GM12878 (cell line): Measurements from ENCODE around the gene FAM210A. TPM values are rescaled to one million over a fixed set of nuclear protein-coding genes. Genes with fewer than 3 reads are reported as not detected.

ENCODE experiments used
- ATAC-seq: fragments of 200-7000 bp; cut with Tn5 transposase; 3 replicates; pipeline ENCODE4 v1.9.1; 2020; ENCODE audit warnings: mild to moderate bottlenecking, moderate library complexity
- BruUV-seq: library from RNA; stranded (reverse); fragments of 400-500 nt; replicated peaks from 2 replicates; lab custom pipeline; 2021; lab: Mats Ljungman, UMichigan
- CTCF ChIA-PET: fragments of 300-600 bp; sonication (Branson Sonifier 250); formaldehyde crosslinking; extraction: SDS; loops from one replicate; lab custom pipeline; 2021; ENCODE audit warnings: inconsistent platforms; lab: Yijun Ruan, JAX
- POLR2A ChIA-PET: fragments of 350-600 bp; formaldehyde crosslinking; extraction: SDS; loops from one replicate; lab custom pipeline; 2021; ENCODE audit warnings: inconsistent platforms; lab: Charles Lee
- RAD21 ChIA-PET: fragments of 300-600 bp; sonication (Branson Sonifier 250); formaldehyde crosslinking; loops from one replicate; lab custom pipeline; 2023; ENCODE audit warnings: antibody characterized with exemption; ENCODE audit not compliant: unreplicated experiment; lab: Charles Lee
- SMC1A ChIA-PET: fragments of 300-600 bp; sonication (Branson Sonifier 250); formaldehyde crosslinking; loops from one replicate; lab custom pipeline; 2023; ENCODE audit not compliant: unreplicated experiment, uncharacterized antibody; lab: Charles Lee
- DNase-seq: peaks from one replicate; pipeline ENCODE4 v3.0.0-alpha.2; 2011; ENCODE audit warnings: low read depth, low spot score
- FAIRE-seq: peaks from 3 replicates; lab custom pipeline; 2011; peaks lifted over from hg19 to GRCh38; lab: Jason Lieb, UNC
- H2AFZ ChIP-seq: 2 replicates; pipeline ENCODE4 v1.6.0; 2011; ENCODE audit warnings: low read depth, low read length, control low read depth; ENCODE audit not compliant: control insufficient read depth
- H3K27ac ChIP-seq: 2 replicates; pipeline ENCODE4 v1.5.1; 2011; ENCODE audit warnings: control low read depth; ENCODE audit not compliant: control insufficient read depth, insufficient read depth
- H3K27me3 ChIP-seq, 2 experiments: replicated peaks in 1 of 2; 2 replicates each; pipeline versions ENCODE4 v1.6.0 to v1.6.1; 2011; ENCODE audit warnings: low read length in 1 of 2; ENCODE audit not compliant: control insufficient read depth in 2 of 2, insufficient read depth in 2 of 2
- H3K36me3 ChIP-seq, 2 experiments: 2 replicates each; pipeline ENCODE4 v1.5.1; 2011; ENCODE audit warnings: low read length in 1 of 2; ENCODE audit not compliant: control insufficient read depth in 2 of 2, insufficient read depth in 2 of 2
- H3K4me1 ChIP-seq: 2 replicates; pipeline ENCODE4 v1.6.1; 2011; ENCODE audit warnings: mild to moderate bottlenecking, low read length, moderate library complexity, mixed read lengths; ENCODE audit not compliant: control insufficient read depth, insufficient read depth
- H3K4me2 ChIP-seq: 2 replicates; pipeline ENCODE4 v1.6.0; 2011; ENCODE audit warnings: control low read depth; ENCODE audit not compliant: control insufficient read depth, insufficient read depth
- H3K4me3 ChIP-seq: fragments of 200-600 bp; sonication (generic); 2 replicates; pipeline ENCODE4 v1.5.1; 2016
- H3K79me2 ChIP-seq: 2 replicates; pipeline ENCODE4 v1.6.0; 2011; ENCODE audit warnings: low read length; ENCODE audit not compliant: control insufficient read depth, insufficient read depth
- H3K9ac ChIP-seq: 2 replicates; pipeline ENCODE4 v1.8.0; 2011; ENCODE audit warnings: low read length, control low read depth, mixed read lengths; ENCODE audit not compliant: control insufficient read depth, insufficient read depth
- H3K9me3 ChIP-seq: replicated peaks from 3 replicates; pipeline ENCODE4 v1.5.1; 2011; ENCODE audit warnings: mild to moderate bottlenecking, low read length; ENCODE audit not compliant: control insufficient read depth, insufficient read depth
- H4K20me1 ChIP-seq: 2 replicates; pipeline ENCODE4 v1.6.0; 2011; ENCODE audit not compliant: control insufficient read depth, insufficient read depth
- E2F4 ChIP-seq: IDR thresholded peaks from 2 replicates; pipeline ENCODE4 v1.6.1; 2012; ENCODE audit warnings: low read depth, low read length, improper control_type of control experiment
- E2F8 ChIP-seq: fragments of 450-650 bp; IDR thresholded peaks from 2 replicates; pipeline ENCODE4 v1.6.1; 2018; ENCODE audit warnings: mild to moderate bottlenecking, low read depth, moderate library complexity; ENCODE audit not compliant: partially characterized antibody
- FOS ChIP-seq: IDR thresholded peaks from 3 replicates; pipeline ENCODE4 v1.6.1; 2011; ENCODE audit warnings: borderline replicate concordance; ENCODE audit not compliant: insufficient read length; ENCODE audit errors: extremely low read depth
- FOXK2 ChIP-seq: fragments of 450-650 bp; IDR thresholded peaks from 2 replicates; pipeline ENCODE4 v1.6.1; 2017; ENCODE audit warnings: mild to moderate bottlenecking, moderate library complexity
- HDAC2 ChIP-seq: fragments of 200-600 bp; sonication (generic); IDR thresholded peaks from 2 replicates; pipeline ENCODE4 v1.6.1; 2017
- JUNB ChIP-seq: IDR thresholded peaks from 2 replicates; pipeline ENCODE4 v1.6.1; 2016; ENCODE audit warnings: antibody characterized with exemption, mild to moderate bottlenecking
- LARP7 ChIP-seq: fragments of 450-650 bp; IDR thresholded peaks from 2 replicates; pipeline ENCODE4 v1.6.1; 2017; ENCODE audit warnings: mild to moderate bottlenecking
- RUNX3 ChIP-seq: IDR thresholded peaks from 2 replicates; pipeline ENCODE4 v1.6.1; 2012; ENCODE audit warnings: low read length, inconsistent platforms
- ZNF24 ChIP-seq: fragments of 450-650 bp; IDR thresholded peaks from 2 replicates; pipeline ENCODE4 v1.6.1; 2017; ENCODE audit warnings: antibody characterized with exemption, mild to moderate bottlenecking
- WGBS: methylation state at CpG from one replicate; pipeline ENCODE4 v1.1.6; 2016; ENCODE audit warnings: low lambda C conversion rate; ENCODE audit not compliant: insufficient replicate concordance, insufficient coverage; ENCODE audit errors: missing lambda C conversion rate; 5-methylcytosine and 5-hydroxymethylcytosine counted together
- in situ Hi-C: fragments of 300-500 bp; cut with MboI; formaldehyde crosslinking; loops from 9 replicates; pipeline ENCODE4 v1.14.3; 2018; ENCODE audit warnings: mixed read lengths
- intact Hi-C: fragments of 100-400 bp; cut with micrococcal nuclease; formaldehyde crosslinking; loops from one replicate; pipeline ENCODE4 v1.14.2; 2022; ENCODE audit not compliant: unreplicated experiment
- polyA plus RNA-seq, 11 experiments: library from polyadenylated mRNA; depleted of rRNA in 4 of 11; unstranded in 6 of 11; stranded (reverse) in 5 of 11; fragments of >200 nt; fragmentation: Nextera tagmentation in 4 of 11; fragmentation: Illumina TruSeq in 1 of 11; extraction: Ambion mirVana in 4 of 11; extraction: Trizol in 1 of 11; gene quantifications; 1 replicate in 1 of 11; 2 replicates in 10 of 11; pipeline versions ENCODE4 v1.2.1 to v1.2.3, GENCODE V29; 2011 to 2016; ENCODE audit warnings: inconsistent platforms in 2 of 11, missing spikeins in 2 of 11, low read depth in 1 of 11
- total RNA-seq, 4 experiments: library from RNA; depleted of rRNA in 3 of 4; stranded (reverse); fragments of >200 nt in 3 of 4; fragmentation: Illumina TruSeq in 1 of 4; extraction: Trizol in 1 of 4; gene quantifications; 2 replicates each; pipeline versions ENCODE4 v1.2.1 to v1.2.3, GENCODE V29; 2013 to 2021
- TF ChIP-seq, protein P1 (sequence below): IDR thresholded peaks from 2 replicates; pipeline ENCODE4 v1.6.1; 2012; ENCODE audit warnings: low read length, inconsistent platforms
- TF ChIP-seq, protein P2 (sequence below): fragments of 450-650 bp; formaldehyde crosslinking; IDR thresholded peaks from 2 replicates; pipeline ENCODE4 v1.5.0; 2022; ENCODE audit warnings: mild to moderate bottlenecking, missing genetic modification characterization
- TF ChIP-seq, protein P3 (sequence below): fragments of 450-650 bp; conservative IDR thresholded peaks from 2 replicates; pipeline ENCODE4 v1.6.1; 2017; ENCODE audit warnings: mild to moderate bottlenecking, moderate library complexity

FAM210A gene
- total and polyA plus RNA-seq, 10 of the 15 experiments (the other 5 are each of a cell fraction or from before 2014, with no cell fraction given) = 10.3 to 56.3 (median 17.7) TPM

GRCh38 chr18:13633700-13634099 lies 92.7 kb downstream of the FAM210A start:
- no peaks in the 10 kb centered on the region for H4K20me1 ChIP-seq
- H3K4me3 ChIP-seq = no peak overlapping the region
- ChIA-PET SMC1A (interaction anchor here (0.5 to 2.5 kb wide), 8 partner anchors 20 to 488 kb away, joined by 3 to 24 read pairs (median 4); no protein-coding TSS in a partner anchor), RAD21 (interaction anchor here (3.7 kb wide), 1 partner anchor 77 kb away, joined by 27 read pairs; no protein-coding TSS in a partner anchor), CTCF (interaction anchor here (11.8 kb wide), 1 partner anchor 74 kb away, joined by 337 read pairs; no protein-coding TSS in a partner anchor), POLR2A (no interaction called here)
- no peak overlapping the region for H3K27ac ChIP-seq
- WGBS = 95% methylated on average over 5 of the region's 5 CpGs
- intact Hi-C loops (no loop called here), in situ Hi-C loops (loop anchor here (25.0 kb wide), 1 partner anchor 471 kb away; no protein-coding TSS in a partner anchor)
- DNase-seq = no peak
- H3K36me3 ChIP-seq = peaks cover 0 to 3% of the 10 kb centered on the region in 2 experiments; a peak in 2 of 4 replicates
- no peaks in the 10 kb centered on the region for H3K27me3 ChIP-seq
- H3K4me1 ChIP-seq = peaks cover 5% of the 10 kb centered on the region
- no peak for FAIRE-seq
- no peaks in the 10 kb centered on the region; the same call in 2 of the 3 replicates for H3K9me3 ChIP-seq
- no TSS peak for BruUV-seq
- no peak overlapping the region for H2AFZ ChIP-seq
- no peak overlapping the region for H3K4me2 ChIP-seq
- H3K79me2 ChIP-seq = no peaks in the 10 kb centered on the region
- no peak for ATAC-seq
- H3K9ac ChIP-seq = no peak overlapping the region
- TF ChIP-seq LARP7 (no peak), RUNX3 (no peak), HDAC2 (no peak), E2F8 (no peak), E2F4 (no peak), FOXK2 (no peak), ZNF24 (no peak), FOS (no peak), JUNB (no peak)
- TF ChIP-seq, protein P1, sequence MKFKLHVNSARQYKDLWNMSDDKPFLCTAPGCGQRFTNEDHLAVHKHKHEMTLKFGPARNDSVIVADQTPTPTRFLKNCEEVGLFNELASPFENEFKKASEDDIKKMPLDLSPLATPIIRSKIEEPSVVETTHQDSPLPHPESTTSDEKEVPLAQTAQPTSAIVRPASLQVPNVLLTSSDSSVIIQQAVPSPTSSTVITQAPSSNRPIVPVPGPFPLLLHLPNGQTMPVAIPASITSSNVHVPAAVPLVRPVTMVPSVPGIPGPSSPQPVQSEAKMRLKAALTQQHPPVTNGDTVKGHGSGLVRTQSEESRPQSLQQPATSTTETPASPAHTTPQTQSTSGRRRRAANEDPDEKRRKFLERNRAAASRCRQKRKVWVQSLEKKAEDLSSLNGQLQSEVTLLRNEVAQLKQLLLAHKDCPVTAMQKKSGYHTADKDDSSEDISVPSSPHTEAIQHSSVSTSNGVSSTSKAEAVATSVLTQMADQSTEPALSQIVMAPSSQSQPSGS = no peak
- TF ChIP-seq, protein P2, sequence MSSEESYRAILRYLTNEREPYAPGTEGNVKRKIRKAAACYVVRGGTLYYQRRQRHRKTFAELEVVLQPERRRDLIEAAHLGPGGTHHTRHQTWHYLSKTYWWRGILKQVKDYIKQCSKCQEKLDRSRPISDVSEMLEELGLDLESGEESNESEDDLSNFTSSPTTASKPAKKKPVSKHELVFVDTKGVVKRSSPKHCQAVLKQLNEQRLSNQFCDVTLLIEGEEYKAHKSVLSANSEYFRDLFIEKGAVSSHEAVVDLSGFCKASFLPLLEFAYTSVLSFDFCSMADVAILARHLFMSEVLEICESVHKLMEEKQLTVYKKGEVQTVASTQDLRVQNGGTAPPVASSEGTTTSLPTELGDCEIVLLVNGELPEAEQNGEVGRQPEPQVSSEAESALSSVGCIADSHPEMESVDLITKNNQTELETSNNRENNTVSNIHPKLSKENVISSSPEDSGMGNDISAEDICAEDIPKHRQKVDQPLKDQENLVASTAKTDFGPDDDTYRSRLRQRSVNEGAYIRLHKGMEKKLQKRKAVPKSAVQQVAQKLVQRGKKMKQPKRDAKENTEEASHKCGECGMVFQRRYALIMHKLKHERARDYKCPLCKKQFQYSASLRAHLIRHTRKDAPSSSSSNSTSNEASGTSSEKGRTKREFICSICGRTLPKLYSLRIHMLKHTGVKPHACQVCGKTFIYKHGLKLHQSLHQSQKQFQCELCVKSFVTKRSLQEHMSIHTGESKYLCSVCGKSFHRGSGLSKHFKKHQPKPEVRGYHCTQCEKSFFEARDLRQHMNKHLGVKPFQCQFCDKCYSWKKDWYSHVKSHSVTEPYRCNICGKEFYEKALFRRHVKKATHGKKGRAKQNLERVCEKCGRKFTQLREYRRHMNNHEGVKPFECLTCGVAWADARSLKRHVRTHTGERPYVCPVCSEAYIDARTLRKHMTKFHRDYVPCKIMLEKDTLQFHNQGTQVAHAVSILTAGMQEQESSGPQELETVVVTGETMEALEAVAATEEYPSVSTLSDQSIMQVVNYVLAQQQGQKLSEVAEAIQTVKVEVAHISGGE (CRISPR knock-in tag) = no peak
- TF ChIP-seq, protein P3, sequence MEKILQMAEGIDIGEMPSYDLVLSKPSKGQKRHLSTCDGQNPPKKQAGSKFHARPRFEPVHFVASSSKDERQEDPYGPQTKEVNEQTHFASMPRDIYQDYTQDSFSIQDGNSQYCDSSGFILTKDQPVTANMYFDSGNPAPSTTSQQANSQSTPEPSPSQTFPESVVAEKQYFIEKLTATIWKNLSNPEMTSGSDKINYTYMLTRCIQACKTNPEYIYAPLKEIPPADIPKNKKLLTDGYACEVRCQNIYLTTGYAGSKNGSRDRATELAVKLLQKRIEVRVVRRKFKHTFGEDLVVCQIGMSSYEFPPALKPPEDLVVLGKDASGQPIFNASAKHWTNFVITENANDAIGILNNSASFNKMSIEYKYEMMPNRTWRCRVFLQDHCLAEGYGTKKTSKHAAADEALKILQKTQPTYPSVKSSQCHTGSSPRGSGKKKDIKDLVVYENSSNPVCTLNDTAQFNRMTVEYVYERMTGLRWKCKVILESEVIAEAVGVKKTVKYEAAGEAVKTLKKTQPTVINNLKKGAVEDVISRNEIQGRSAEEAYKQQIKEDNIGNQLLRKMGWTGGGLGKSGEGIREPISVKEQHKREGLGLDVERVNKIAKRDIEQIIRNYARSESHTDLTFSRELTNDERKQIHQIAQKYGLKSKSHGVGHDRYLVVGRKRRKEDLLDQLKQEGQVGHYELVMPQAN = no peak
